Hematopoietic multipotent progenitor cell treated with erythropoietin and hydrocortisone succinate and interleukin-3 and kit ligand, for 17 days (in vitro differentiated cells): Measurements from ENCODE around the gene DPH7.
"Not testable (repeated sequence)": the region's sequence is repeated elsewhere in the genome, so short reads cannot be mapped to it uniquely, and the experiment has no call there.

Experiments
- DNase-seq: peaks from one replicate; pipeline ENCODE4 v3.0.0-alpha.2; 2015; ENCODE audit warnings: low spot score

The DPH7 gene

GRCh38 chr9:137516144-137516917 lies 62.4 kb downstream of the DPH7 start:
- DNase-seq, result no peak

GRCh38 chr9:137515338-137515724 lies 63.4 kb downstream of the DPH7 start:
- DNase-seq, result no peak

GRCh38 chr9:137514691-137515337 lies 63.9 kb downstream of the DPH7 start:
- no peak for DNase-seq

- not testable (repeated sequence) for DNase-seq
These were observed 64.7 kb downstream of the DPH7 start for GRCh38 chr9:137513801-137514570.

- not testable (repeated sequence) for DNase-seq
These were observed 65.6 kb downstream of the DPH7 start for GRCh38 chr9:137513136-137513535.

- no peak for DNase-seq
These were observed 66.8 kb downstream of the DPH7 start for GRCh38 chr9:137511758-137512463.

- DNase-seq, result not testable (repeated sequence)
These were observed 67.6 kb downstream of the DPH7 start for GRCh38 chr9:137511126-137511525.

GRCh38 chr9:137509198-137509597 lies 69.5 kb downstream of the DPH7 start:
- no peak for DNase-seq

- DNase-seq, result no peak
These were observed 72.0 kb downstream of the DPH7 start for GRCh38 chr9:137506702-137507171.

- no peak for DNase-seq
These were observed 72.5 kb downstream of the DPH7 start for GRCh38 chr9:137506274-137506673.

GRCh38 chr9:137505421-137506140 lies 73.1 kb downstream of the DPH7 start:
- DNase-seq, result no peak
